CD4-positive, alpha-beta T cell treated with Interferon alpha-2 for 1 hour (primary cell): ENCODE results near the gene TAP1.
A peak's percentile ranks its signal among the peaks of the same experiment; 100 is the strongest.
"Not testable (repeated sequence)": the region's sequence is repeated elsewhere in the genome, so short reads cannot be mapped to it uniquely, and the experiment has no call there.

Experiments
- DNase-seq, 2 donors: peaks; one replicate each; pipeline ENCODE4 v3.0.0-alpha.2; 2020 to 2022

The TAP1 gene, protein sequence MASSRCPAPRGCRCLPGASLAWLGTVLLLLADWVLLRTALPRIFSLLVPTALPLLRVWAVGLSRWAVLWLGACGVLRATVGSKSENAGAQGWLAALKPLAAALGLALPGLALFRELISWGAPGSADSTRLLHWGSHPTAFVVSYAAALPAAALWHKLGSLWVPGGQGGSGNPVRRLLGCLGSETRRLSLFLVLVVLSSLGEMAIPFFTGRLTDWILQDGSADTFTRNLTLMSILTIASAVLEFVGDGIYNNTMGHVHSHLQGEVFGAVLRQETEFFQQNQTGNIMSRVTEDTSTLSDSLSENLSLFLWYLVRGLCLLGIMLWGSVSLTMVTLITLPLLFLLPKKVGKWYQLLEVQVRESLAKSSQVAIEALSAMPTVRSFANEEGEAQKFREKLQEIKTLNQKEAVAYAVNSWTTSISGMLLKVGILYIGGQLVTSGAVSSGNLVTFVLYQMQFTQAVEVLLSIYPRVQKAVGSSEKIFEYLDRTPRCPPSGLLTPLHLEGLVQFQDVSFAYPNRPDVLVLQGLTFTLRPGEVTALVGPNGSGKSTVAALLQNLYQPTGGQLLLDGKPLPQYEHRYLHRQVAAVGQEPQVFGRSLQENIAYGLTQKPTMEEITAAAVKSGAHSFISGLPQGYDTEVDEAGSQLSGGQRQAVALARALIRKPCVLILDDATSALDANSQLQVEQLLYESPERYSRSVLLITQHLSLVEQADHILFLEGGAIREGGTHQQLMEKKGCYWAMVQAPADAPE

DNA sequence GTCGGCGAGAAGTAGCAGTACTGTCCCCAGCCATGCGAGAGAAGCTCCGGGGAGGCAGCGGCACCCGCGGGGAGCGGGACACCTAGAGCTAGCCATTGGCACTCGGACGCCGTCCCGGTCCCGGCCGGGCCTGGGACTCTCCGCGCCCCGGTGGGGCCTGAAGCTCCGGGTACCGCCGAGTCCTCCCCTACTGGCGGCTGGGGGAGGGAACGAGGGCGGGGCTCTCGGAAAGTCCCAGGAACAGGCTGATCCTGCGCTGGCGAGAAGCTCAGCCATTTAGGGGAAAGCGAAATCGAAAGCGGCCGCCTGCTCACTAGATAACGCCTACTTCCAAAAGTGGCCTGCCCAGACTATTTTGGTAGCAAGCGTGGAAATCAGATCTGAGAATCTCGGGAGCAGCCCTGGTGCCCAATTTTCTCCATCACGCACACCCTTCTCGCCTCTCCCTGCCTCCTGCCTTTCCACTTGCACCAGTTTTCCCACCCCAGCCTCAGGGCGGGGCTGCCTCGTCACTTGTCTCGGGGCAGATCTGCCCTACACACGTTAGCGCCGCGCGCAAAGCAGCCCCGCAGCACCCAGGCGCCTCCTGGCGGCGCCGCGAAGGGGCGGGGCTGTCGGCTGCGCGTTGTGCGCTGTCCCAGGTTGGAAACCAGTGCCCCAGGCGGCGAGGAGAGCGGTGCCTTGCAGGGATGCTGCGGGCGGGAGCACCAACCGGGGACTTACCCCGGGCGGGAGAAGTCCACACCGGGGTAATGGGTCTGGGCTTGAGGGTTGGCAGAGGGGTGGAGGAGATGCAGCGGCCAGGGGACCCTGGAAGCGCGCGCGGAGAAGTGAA lies at the start of gene TAP1, which contains the start of gene PSMB9:
Gene TAP1 (minus strand): TSS at position 164 of the 835 bp plus-strand sequence. CDS start 68 bp downstream, at position 96.
Gene PSMB9 (plus strand): TSS at position 652 of the 835 bp plus-strand sequence. CDS start 38 bp downstream, at position 690.
- peak; percentile 98 to 99 for DNase-seq

DNA sequence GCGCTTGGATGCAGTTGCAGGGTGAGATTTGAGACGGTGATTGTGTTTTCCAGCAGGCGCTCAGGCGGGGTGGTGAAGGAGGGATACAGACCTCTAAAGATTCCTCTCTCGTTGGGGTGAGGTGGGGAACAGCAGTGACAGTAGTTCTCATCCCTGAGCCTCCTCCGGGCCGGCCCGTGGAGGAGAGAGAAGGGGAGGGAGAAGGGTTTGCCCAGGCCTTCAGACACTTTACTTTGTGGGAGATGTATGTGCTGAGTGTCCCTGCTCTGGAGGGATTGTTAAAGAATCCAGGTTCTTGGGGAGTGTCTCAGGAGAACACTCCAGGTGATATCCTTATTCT lies 41.5 kb upstream of the TAP1 start:
- DNase-seq, result no peak

DNA sequence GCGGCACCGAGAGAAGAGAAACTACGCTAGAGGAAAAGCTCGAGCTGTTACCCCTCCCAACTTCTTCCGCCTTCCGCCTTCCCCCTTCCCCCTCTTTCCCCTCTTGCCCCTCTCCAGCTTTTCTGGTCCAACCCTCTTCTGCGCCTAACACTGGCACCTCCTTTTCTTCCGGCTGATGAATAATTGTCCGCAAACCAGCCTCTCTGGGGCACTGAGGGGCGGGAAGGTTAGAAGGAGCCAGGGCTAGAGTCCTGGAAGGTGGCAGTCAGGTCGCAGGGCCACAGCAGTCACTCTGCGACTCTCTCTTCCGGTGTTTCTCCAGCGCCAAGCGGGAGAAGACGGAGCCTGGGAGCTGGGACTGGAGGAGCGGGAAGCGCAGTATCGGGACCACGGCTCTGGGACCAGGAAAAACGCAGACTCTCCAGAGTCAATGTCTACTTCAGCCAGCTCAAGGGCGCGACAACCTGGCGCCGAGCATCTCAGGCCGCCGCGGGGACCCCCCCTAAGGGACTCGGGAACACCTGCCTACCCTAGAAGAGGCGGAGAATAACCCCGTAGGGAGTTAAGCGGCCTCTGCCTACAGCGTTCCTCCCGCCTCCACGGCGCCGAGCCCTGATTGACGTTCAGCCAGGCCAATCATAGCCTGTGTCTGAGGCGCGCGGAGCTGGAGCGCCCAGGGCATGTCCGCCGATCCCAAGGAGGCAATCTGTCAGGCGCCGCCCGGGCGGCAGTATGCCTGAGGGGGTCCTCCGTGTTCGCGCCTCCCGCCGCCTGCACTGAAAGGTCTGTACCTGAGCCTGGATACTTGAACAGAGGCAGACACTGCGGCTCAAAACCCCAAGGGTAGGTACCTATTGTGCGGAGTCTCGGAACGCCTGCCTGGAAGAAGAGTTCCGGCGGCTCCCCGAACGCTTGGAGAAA lies 40.8 kb upstream of the TAP1 start:
- peak; percentile 91 to 96 for DNase-seq

GRCh38 chr6:32890831-32891230 lies 37.3 kb upstream of the TAP1 start:
- DNase-seq, result no peak

GRCh38 chr6:32889533-32889932 lies 36.0 kb upstream of the TAP1 start:
- no peak for DNase-seq

DNA sequence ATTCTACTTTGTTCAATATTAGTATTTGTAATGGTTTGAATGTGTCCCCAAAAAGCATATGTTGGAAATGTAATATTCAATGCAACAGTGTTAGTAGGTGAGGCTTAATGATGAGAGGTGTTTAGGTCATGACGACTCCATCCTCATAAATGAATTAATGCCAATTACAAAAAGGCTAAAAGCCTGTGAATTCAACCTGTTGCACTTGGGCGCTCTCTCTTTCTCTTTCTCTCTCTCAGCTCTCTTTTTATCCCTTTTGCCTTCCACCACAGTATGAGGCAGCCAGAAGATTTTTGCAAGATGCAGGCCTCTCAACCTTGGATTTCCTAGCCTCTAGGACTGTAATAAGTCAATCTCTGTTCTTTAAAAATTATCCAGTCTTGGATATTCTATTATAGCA lies 35.1 kb upstream of the TAP1 start:
- no peak for DNase-seq

DNA sequence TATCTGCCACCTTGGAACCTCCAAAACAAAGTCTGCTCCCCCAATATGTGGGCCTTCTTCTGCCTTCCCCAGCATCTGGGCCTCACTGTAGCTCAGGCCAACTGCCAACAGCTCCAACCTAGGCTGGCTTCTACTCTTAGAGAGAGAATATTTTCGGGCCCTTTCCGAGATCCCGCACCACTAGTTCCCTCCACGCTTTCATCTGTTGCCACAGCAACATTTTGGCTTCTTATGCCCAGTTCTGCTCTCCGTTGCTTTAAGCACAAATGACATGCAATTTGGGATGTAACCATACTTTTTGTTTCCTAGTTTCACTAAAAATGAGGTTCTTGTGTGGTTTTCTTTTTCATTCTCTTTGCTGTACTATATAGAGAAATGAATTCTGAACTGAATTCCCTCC lies 34.1 kb upstream of the TAP1 start:
- DNase-seq, result no peak

GRCh38 chr6:32886681-32887383 lies 33.3 kb upstream of the TAP1 start:
- DNase-seq, result no peak

DNA sequence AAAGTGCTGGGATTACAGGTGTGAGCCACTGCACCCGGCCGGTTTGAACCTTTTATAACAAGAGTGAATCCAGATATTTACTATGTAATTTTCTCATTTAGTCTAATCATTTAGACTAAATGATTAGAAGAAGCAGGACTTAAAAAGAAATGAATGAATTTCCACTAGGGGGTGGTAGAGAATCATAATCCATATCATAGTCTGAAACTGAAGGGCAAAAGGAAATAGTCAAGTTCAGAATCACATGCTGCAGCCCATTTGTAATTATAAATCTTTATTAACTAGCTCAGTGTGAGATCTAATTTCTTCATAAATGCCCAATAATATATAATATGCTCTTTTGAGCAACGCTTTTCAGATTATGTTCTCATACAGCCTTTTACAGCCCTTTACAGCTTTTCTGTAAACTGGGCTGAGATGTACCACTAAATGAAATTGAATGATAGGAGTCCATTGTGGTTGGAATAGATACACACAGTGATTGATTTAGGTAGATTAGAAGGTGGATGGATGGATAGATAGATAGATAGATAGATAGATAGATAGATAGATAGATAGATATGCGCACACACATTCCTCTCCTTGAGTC lies 32.3 kb upstream of the TAP1 start:
- peak in 1 of 2 donors; percentile 82 for DNase-seq

DNA sequence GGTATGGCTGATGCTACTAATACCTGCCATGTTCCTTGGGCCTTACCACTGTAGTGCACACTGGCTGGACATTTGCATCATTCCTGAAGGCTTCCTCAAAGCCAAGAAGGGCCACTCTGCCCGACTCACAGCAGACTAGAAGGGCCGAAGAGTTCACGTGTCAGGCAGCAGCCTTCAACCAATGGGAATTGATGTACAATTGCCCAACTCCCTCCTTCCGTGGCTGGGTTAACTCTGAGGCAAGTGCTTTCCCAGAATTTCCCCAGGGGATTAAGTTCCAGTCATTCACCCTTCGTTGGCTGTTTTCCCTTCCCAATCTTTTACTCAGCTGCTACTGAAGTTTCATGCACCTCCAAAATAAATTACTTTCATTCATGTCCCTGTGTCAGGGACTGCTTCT lies 30.3 kb upstream of the TAP1 start:
- DNase-seq, result no peak

GRCh38 chr6:32882879-32883250 lies 29.4 kb upstream of the TAP1 start:
- DNase-seq, result no peak

GRCh38 chr6:32880962-32881361 lies 27.5 kb upstream of the TAP1 start:
- not testable (repeated sequence) for DNase-seq

DNA sequence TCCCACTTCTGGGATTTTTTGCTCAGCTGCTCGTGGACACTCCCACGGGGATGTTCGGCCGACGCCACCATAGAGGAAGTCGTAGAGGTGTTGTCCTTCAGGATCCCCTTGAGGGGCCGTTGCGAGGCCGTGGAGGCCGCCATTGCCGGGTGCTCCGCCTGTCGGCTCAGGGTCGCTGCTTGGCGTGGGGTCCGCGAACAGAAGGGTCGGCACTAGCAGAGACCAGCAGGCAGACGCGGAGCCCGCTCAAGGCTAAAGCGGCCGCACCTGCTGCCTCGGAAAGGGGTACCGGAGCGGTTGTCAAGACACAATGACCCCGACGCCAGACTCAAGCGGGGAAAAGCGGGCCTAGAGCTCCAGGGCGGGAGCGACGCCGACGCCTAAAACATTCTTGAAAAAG lies 26.2 kb upstream of the TAP1 start:
- no peak for DNase-seq

DNA sequence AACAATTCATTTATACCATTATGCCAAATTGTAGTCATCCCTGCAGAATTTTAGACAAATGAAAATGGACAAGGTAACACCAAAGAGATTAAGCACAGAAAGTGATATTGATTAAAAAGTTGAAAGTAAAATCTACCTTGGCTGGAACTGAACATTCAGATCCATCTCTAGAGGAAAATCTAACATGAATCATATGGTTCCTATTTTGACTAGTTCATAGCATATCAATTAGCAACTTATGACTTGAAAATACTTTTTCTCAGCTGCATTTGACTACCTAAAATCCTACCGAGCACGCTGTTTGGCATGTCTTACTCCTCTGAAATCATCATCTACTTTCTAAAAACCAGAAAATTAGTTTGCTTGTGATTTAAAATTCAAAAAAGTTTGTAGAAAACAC lies 23.1 kb upstream of the TAP1 start:
- no peak for DNase-seq

- DNase-seq, result not testable (repeated sequence)
Measured at GRCh38 chr6:32873947-32874346, 20.4 kb upstream of the TAP1 start.

GRCh38 chr6:32868257-32868788 lies 14.8 kb upstream of the TAP1 start:
- peak; percentile 84 to 91 for DNase-seq

- no peak for DNase-seq
Measured at GRCh38 chr6:32867554-32868256, 14.2 kb upstream of the TAP1 start.

- peak in 1 of 2 donors; percentile 52 for DNase-seq
Measured at GRCh38 chr6:32867022-32867477, 13.5 kb upstream of the TAP1 start.

DNA sequence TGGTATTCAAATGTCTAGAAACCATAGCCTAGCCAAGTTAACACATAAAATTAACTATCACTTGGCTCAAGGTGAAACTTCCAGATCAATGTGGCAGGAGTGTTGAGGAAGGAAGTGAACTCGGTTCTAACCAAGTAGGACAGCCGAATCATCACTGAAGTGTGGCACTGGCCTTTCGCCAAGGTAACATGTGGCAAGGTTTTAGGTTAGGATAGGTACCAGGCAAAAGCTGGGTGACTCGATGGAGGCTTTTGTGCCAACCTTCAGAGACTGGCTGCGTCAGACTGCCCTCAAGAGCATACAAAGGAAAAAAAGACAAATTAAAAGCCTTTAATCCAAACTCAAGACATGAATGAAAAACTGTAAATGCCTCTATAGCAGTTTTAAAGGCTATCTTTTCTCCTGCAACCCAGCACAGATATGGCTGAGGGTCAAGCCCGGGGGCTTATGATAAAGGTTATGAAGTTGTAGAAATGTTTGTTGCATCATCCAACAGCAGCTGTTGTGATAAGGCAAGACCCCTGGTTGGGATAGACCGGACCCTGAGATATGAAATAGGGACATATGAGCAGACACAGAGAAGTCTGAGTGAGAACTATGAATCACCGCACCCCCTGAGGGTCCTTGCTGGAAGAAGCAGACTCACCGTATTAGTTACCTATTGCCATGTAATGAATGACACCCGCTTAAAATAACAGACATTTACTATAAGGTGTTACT lies 12.4 kb upstream of the TAP1 start:
- DNase-seq, result no peak
